ENCODE measurements around the gene DUOX1.

- TF ChIP-seq, protein P1, sequence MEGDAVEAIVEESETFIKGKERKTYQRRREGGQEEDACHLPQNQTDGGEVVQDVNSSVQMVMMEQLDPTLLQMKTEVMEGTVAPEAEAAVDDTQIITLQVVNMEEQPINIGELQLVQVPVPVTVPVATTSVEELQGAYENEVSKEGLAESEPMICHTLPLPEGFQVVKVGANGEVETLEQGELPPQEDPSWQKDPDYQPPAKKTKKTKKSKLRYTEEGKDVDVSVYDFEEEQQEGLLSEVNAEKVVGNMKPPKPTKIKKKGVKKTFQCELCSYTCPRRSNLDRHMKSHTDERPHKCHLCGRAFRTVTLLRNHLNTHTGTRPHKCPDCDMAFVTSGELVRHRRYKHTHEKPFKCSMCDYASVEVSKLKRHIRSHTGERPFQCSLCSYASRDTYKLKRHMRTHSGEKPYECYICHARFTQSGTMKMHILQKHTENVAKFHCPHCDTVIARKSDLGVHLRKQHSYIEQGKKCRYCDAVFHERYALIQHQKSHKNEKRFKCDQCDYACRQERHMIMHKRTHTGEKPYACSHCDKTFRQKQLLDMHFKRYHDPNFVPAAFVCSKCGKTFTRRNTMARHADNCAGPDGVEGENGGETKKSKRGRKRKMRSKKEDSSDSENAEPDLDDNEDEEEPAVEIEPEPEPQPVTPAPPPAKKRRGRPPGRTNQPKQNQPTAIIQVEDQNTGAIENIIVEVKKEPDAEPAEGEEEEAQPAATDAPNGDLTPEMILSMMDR (IDR thresholded peaks at IDR 0.05) = no peak
- TF ChIP-seq POLR2A (IDR thresholded peaks at IDR 0.05) (no peak), POLR2AphosphoS5 (IDR thresholded peaks at IDR 0.05) (no peak), EP300 (IDR thresholded peaks at IDR 0.05; ENCODE audit: low read depth) (no peak)
Observed at GRCh38 chr15:45150481-45150880, 20.7 kb downstream of the DUOX1 start.
